HG02885 (cell line): ENCODE data around the gene CLPSL2.

ENCODE experiments used
- ATAC-seq: cut with Tn5 transposase; IDR thresholded peaks from one replicate; pipeline ENCODE4 v1.9.1; 2021; ENCODE audit warnings: mild to moderate bottlenecking; ENCODE audit not compliant: unreplicated experiment, poor library complexity

Gene CLPSL2

DNA sequence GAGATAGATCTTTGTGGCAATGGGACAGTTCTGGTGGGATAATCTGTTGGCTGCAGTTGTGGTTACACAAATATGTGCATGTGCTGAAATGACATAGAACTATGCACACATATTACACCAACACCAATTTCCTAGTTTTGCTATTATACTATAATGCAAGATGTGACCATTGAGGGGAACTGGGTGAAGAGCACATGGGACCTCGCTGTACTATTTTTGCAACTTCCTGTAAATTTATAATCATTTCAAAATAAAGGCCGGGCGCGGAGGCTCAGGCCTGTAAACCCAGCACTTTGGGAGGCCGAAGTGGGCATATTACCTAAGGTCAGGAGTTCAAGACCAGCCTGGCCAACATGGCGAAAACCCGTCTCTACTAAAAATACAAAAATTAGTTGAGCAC, 30.9 kb upstream of the CLPSL2 start:
- no peak for ATAC-seq

DNA sequence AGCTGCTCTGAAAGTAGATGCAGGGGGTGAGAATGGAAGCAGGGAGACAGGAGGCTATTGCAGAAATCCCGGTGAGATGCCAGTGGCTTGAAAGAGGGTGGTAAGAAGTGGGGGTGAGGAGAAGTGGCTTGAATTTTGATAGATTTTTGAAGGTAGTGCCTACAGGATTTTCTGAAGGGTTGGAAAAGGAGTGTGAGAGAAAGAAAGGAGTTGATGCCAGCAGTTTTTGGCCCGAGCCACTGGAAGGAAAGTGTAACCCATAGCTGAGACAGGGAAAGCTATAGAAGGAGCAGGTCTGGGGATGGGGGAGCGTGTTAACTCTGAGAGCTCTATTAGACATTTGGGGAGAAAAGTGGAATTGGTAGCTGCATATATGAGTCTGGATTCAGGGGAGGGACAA, 29.9 kb upstream of the CLPSL2 start:
- no peak for ATAC-seq

- ATAC-seq = no peak
Measured at GRCh38 chr6:35747877-35748276, 28.5 kb upstream of the CLPSL2 start.

DNA sequence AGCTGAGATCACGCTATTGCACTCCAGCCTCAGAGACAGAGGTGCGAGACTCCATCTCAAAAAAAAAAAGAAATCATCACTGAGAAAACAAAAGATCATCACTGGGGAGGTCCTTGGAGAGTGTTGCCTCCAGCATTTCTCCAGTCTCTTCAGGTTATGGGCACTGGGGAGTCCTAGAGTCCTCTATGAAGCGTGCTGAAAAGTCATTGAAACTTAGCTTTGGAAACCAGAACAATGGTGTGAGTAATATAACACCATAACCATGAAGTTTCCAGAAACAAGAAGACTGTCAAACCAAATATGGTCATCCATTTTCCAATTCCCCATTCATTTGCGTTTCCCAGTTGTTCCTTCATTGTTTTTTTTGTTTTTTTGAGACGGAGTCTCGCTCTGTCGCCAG, 25.8 kb upstream of the CLPSL2 start:
- ATAC-seq = no peak

DNA sequence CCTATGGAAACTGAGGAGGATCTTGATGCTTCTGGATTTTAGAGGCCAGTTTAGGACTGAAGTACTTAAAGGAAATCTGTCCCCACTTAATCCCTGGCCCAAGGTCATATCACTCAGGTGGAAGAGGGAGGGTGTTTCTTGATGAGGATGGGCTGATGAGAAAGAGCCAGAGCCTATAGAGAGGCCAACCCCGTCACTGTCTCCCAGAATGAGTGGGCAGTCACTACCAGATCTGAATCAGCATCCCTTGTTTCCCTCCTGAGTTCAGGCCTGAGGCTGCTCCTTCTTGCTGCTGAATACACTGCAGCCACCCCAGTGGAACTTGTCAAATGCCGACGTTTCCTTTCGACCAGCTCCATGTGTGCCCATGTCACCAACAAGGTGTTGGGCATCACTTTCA, 24.8 kb upstream of the CLPSL2 start:
- no peak for ATAC-seq

GRCh38 chr6:35752330-35752729, 24.1 kb upstream of the CLPSL2 start:
- no peak for ATAC-seq

- ATAC-seq = no peak
Measured at GRCh38 chr6:35754452-35755277, 21.7 kb upstream of the CLPSL2 start.

DNA sequence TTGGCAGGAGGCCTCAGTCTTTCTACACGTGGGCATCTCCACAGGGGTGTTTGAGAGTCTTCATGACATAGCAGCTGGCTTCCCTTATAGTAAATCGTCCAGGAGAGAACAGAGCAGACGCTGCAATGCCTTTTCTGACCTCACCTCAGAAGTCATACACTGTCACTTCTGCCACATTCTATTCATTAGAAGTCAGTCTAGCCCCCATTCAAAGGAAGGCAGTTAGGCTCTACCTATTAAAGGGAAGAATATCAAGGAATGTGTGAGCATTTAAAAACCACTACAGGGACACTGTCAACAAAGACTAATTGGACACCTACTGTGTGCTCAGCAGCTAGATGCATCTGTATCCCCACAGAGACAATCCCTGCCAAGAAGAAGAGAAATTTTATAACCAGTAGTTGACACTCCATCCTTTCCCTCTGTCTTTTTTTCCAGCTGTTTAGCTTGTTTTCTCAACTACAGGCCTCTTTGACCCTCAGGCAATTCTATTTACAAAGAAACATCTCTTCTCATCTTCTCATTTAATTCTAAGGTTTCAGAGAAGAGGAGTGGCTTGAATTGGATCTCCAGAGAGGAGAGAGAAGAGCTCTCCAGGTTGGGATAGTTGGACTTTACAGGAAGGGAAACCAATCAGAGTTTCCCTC, 21.0 kb upstream of the CLPSL2 start:
- no peak for ATAC-seq

DNA sequence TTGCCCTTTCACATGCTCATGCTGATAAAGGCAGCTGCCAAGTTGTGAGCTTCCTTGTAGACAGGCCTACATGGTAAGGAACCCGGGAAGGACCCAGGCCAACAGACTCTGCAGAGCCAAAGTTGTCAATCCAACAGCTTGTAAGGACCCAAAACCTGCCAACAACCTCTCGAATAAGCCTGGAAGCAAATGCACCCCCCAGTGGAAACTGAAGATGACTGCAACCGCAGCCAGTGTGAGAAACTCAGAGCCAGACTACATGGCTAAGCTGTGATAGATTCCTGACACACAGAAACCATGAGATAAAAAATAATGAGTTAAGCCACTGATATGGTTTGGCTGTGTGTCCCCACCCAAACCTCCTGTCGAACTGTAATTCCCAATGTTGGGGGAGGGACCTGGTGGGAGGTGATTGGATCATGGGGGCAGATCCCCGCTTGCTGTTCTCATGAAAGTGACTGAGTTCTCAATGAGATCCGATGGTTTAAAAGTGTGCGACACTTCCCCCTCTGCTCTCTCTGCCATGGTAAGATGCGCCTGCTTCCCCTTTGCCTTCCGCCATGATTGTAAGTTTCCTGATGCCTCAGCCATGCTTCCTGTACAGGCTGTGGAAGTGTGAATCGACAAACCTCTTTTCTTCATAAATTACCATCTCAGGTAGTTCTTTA, 18.8 kb upstream of the CLPSL2 start:
- no peak for ATAC-seq

GRCh38 chr6:35759426-35759825, 17.0 kb upstream of the CLPSL2 start:
- no peak for ATAC-seq

- ATAC-seq = no peak
Measured at GRCh38 chr6:35765739-35766138, 10.7 kb upstream of the CLPSL2 start.

- ATAC-seq = no peak
Measured at GRCh38 chr6:35769211-35769610, 7.2 kb upstream of the CLPSL2 start.

DNA sequence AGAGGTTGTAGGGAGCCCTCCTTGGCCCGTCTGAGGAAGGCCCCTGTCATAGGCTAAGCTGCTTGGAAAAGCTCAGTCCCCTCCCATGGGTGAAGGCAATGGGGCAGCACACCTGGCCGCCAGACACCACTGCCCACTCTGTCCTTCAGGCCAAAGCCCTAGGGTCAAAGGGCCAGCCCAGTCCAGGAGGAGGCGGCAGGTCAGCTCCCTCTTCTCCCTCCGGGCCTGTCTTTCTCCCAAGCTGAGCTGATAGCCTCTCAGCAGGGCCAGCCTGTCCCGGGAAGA, 5.1 kb upstream of the CLPSL2 start:
- no peak for ATAC-seq

DNA sequence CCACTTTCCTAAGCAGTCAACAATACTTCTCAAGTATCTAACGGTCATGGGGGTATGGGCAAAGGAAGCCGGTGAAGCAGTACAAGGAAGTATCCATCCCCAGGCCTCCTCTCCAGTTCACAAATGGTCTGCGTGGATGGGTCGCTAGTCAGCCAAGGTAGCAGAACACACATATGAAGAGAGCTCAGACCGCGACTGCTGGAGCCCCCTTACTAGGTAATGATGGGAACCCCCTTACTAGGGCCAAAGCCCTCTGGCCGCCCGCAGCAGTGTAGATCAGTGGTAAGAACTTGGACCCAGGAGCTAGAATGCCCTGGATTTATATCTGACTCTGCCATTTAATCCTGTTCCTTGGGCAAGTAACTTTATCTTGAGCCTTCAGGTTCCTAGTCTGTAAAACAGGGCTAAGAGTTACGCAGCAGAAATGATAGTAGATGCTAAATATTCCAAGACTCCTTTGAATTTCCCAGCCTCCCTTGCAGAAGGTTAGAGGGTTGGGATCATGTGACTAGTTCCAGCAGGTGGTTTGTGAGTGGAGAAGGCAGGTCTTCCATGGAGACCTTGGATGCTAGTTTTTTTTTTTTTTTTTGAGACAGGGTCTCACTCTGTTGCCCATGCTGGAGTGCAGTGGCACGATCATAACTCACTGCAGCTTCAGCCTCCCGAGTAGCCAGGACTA, 2.1 kb upstream of the CLPSL2 start:
- ATAC-seq = no peak

- ATAC-seq = no peak
Measured at GRCh38 chr6:35775031-35775430, 1.4 kb upstream of the CLPSL2 start.

DNA sequence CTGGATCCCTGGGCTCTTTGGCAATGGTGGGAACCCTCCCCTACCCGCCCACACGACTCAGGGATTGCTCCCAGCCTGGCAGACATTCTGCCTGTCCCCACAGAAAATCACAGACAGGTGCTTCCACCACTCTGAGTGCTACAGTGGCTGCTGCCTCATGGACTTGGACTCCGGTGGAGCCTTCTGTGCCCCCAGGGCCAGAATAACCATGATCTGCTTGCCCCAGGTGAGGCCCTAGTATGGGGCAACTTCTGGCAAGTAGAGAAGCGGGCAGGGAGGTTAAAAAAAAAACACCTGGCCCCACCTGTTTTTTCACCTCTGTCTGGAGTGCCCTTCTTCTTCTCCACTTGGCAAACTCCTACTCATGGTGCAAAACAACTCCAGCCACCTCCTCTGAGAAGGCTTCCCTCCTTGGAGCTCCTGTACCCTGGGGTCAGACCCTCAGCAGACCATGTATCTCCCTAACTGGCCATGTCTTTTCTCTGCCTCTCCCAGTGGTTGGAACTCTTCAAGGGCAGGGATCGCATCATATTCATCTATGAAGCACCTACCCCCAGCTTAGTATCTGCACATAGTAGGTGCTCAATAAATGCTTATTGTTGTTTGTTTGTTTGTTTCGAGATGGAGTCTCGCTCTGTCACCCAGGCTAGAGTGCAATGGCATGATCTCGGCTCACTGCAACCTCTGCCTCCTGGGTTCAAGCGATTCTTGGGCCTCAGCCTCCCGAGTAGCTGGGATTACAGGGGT, 1.1 kb downstream of the CLPSL2 start:
- ATAC-seq = no peak

DNA sequence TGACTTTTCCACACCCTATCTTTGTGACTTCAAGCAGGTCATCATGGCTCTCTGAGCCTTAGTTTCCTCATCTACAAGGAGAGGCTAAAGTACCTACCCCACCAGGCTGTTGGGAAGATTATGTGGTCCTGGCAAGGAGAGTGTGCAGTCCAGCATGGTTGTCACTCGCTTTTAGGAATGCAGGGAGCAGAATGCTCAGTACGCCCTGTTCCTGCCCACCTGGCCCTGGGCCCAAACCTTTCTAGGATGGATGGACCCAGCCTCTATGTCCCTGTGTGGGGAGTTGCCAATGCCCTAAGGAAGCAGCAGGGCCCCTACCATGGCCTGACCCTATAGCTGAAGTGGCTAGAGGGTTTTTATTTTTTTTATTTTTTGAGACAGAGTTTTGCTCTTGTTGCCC, 2.0 kb downstream of the CLPSL2 start:
- no peak for ATAC-seq

DNA sequence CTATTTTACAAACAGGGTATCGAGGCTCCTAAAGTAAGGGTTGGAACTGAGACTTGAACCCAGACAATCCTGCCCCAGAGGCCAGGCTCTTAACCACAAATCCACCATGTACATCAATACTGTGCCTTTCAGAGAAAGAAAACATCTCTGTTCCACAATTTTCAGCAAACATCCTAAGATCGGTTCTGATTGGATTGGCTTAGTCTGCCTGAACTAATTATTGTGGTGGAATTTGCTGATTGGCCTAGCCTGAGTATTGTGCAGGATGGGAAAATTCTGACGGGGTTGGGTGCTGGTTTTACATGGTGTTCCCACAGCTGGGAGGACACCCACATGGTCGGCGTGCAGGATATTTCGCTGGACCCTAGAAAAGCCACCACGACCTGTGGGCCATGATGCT, 4.3 kb downstream of the CLPSL2 start, which contains the start of gene CLPSL1:
TSS of gene CLPSL1 (plus strand) at position 301 of the 400 bp plus-strand sequence. CDS start at position 393, 92 bp downstream.
- no peak for ATAC-seq

GRCh38 chr6:35781290-35781689, 4.9 kb downstream of the CLPSL2 start:
- no peak for ATAC-seq

- no peak for ATAC-seq
Measured at GRCh38 chr6:35782424-35782823, 6.0 kb downstream of the CLPSL2 start.
